GM18867 (cell line): Measurements from ENCODE around the gene NR6A1.

Experiments used
- ATAC-seq: cut with Tn5 transposase; IDR thresholded peaks from one replicate; pipeline ENCODE4 v1.9.1; 2021; ENCODE audit warnings: mild to moderate bottlenecking, moderate library complexity; ENCODE audit not compliant: unreplicated experiment

The NR6A1 gene

GRCh38 chr9:124695280-124695890 is 75.7 kb downstream of the NR6A1 start:
- no peak for ATAC-seq

GRCh38 chr9:124694414-124695279 is 76.5 kb downstream of the NR6A1 start:
- ATAC-seq, result no peak

- no peak for ATAC-seq
Observed at GRCh38 chr9:124693403-124693802, 77.7 kb downstream of the NR6A1 start.

- ATAC-seq, result no peak
Observed at GRCh38 chr9:124688238-124688904, 82.7 kb downstream of the NR6A1 start.

GRCh38 chr9:124686918-124687317 is 84.2 kb downstream of the NR6A1 start:
- ATAC-seq, result no peak

- ATAC-seq, result no peak
Observed at GRCh38 chr9:124685217-124685616, 85.9 kb downstream of the NR6A1 start.

GRCh38 chr9:124684169-124684568 is 86.9 kb downstream of the NR6A1 start:
- no peak for ATAC-seq

GRCh38 chr9:124683043-124683442 is 88.1 kb downstream of the NR6A1 start:
- no peak for ATAC-seq

GRCh38 chr9:124680714-124681390 is 90.3 kb downstream of the NR6A1 start:
- ATAC-seq, result no peak

GRCh38 chr9:124680049-124680448 is 91.1 kb downstream of the NR6A1 start:
- ATAC-seq, result no peak

- no peak for ATAC-seq
Observed at GRCh38 chr9:124676159-124676551, 95.0 kb downstream of the NR6A1 start.

GRCh38 chr9:124675261-124676158 is 95.6 kb downstream of the NR6A1 start:
- ATAC-seq, result no peak

- ATAC-seq, result no peak
Observed at GRCh38 chr9:124674651-124675050, 96.5 kb downstream of the NR6A1 start.

- no peak for ATAC-seq
Observed at GRCh38 chr9:124673063-124673462, 98.0 kb downstream of the NR6A1 start.

GRCh38 chr9:124671861-124672260 is 99.2 kb downstream of the NR6A1 start:
- ATAC-seq, result no peak

- no peak for ATAC-seq
Observed at GRCh38 chr9:124666642-124667041, 104.5 kb downstream of the NR6A1 start.

GRCh38 chr9:124665391-124666058 is 105.6 kb downstream of the NR6A1 start:
- no peak for ATAC-seq

GRCh38 chr9:124664143-124664542 is 107.0 kb downstream of the NR6A1 start:
- ATAC-seq, result no peak

GRCh38 chr9:124663046-124663961 is 107.8 kb downstream of the NR6A1 start:
- ATAC-seq, result no peak
